Suppressor macrophage treated with lipopolysaccharide for 4 hours (primary cell): ENCODE data around the gene SNAP91.

Source experiments
- DNase-seq: peaks from one replicate; pipeline ENCODE4 v3.0.0-alpha.2; 2020

SNAP91 gene

GRCh38 chr6:83536647-83537589 lies 172.0 kb downstream of the SNAP91 start:
- DNase-seq = no peak

- DNase-seq = peak; percentile 76
These were observed 172.8 kb downstream of the SNAP91 start for GRCh38 chr6:83536034-83536646.

GRCh38 chr6:83518816-83519480 lies 190.0 kb downstream of the SNAP91 start:
- peak; percentile 58 for DNase-seq

- DNase-seq = peak; percentile 29
These were observed 191.4 kb downstream of the SNAP91 start for GRCh38 chr6:83517500-83517899.

- DNase-seq = peak; percentile 77
These were observed 193.9 kb downstream of the SNAP91 start for GRCh38 chr6:83514866-83515466.

GRCh38 chr6:83514466-83514865 lies 194.4 kb downstream of the SNAP91 start:
- no peak for DNase-seq

- peak; percentile 59 for DNase-seq
These were observed 196.8 kb downstream of the SNAP91 start, which contains the start of gene PRSS35 for GRCh38 chr6:83511901-83512681. PRSS35 (plus strand) TSS chr6:83512534; CDS start chr6:83523442, 10,908 bp downstream.

GRCh38 chr6:83511266-83511665 lies 197.6 kb downstream of the SNAP91 start:
- DNase-seq = no peak

- DNase-seq = no peak
These were observed 198.1 kb downstream of the SNAP91 start for GRCh38 chr6:83510791-83511190.

- no peak for DNase-seq
These were observed 199.5 kb downstream of the SNAP91 start for GRCh38 chr6:83509441-83509840.

GRCh38 chr6:83505356-83505755 lies 203.5 kb downstream of the SNAP91 start:
- DNase-seq = peak; percentile 92
